Keratinocyte (primary cell): Measurements from ENCODE around the gene S100A5.

Experiments used
- EZH2 ChIP-seq: IDR thresholded peaks from one replicate; pipeline ENCODE4 v1.6.1; 2012; ENCODE audit warnings: inconsistent platforms, mild to moderate bottlenecking, low read length, moderate library complexity
- TF ChIP-seq, protein P1 (sequence below), 3 experiments: IDR thresholded peaks in 1 of 3; conservative IDR thresholded peaks in 1 of 3; optimal IDR thresholded peaks in 1 of 3; 2 replicates in 2 of 3; 3 replicates in 1 of 3; pipeline versions ENCODE3 to v1.5.1; 2011; ENCODE audit warnings: low read length in 3 of 3, mild to moderate bottlenecking in 3 of 3, moderate library complexity in 2 of 3, control low read depth in 1 of 3, inconsistent platforms in 1 of 3; ENCODE audit not compliant: insufficient read depth in 2 of 3; ENCODE audit errors: extremely low read depth in 1 of 3

DNA sequence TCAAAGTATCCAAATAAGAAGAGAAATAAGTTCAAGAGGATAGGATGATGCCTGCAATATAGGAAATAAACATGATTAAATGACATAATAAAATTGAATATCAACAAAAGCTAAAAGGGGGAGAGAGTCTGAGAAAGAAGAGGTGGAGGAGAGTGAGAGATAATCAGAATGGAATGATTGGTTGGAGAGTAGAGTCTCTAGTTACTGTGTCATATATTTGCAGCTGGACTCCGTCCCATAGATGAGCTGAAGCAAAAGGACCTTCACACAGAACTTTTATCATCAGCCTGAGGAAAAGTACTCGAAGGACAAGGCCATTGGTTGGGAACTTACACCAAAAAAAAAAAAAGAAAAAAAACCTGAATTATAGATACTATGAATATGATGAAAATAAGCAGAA, 47.7 kb upstream of the S100A5 start:
- TF ChIP-seq, protein P1, sequence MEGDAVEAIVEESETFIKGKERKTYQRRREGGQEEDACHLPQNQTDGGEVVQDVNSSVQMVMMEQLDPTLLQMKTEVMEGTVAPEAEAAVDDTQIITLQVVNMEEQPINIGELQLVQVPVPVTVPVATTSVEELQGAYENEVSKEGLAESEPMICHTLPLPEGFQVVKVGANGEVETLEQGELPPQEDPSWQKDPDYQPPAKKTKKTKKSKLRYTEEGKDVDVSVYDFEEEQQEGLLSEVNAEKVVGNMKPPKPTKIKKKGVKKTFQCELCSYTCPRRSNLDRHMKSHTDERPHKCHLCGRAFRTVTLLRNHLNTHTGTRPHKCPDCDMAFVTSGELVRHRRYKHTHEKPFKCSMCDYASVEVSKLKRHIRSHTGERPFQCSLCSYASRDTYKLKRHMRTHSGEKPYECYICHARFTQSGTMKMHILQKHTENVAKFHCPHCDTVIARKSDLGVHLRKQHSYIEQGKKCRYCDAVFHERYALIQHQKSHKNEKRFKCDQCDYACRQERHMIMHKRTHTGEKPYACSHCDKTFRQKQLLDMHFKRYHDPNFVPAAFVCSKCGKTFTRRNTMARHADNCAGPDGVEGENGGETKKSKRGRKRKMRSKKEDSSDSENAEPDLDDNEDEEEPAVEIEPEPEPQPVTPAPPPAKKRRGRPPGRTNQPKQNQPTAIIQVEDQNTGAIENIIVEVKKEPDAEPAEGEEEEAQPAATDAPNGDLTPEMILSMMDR (optimal IDR thresholded peaks at IDR 0.05 in 1 of 3, IDR thresholded peaks at IDR 0.05 in 1 of 3, conservative IDR thresholded peaks at IDR 0.05 in 1 of 3; ENCODE audit: extremely low read depth in 1 of 3, insufficient read depth in 2 of 3, low read length in 3 of 3), result no peak
- TF ChIP-seq EZH2, result no peak
